Measurements from ENCODE around the gene NUDT3.

DNA sequence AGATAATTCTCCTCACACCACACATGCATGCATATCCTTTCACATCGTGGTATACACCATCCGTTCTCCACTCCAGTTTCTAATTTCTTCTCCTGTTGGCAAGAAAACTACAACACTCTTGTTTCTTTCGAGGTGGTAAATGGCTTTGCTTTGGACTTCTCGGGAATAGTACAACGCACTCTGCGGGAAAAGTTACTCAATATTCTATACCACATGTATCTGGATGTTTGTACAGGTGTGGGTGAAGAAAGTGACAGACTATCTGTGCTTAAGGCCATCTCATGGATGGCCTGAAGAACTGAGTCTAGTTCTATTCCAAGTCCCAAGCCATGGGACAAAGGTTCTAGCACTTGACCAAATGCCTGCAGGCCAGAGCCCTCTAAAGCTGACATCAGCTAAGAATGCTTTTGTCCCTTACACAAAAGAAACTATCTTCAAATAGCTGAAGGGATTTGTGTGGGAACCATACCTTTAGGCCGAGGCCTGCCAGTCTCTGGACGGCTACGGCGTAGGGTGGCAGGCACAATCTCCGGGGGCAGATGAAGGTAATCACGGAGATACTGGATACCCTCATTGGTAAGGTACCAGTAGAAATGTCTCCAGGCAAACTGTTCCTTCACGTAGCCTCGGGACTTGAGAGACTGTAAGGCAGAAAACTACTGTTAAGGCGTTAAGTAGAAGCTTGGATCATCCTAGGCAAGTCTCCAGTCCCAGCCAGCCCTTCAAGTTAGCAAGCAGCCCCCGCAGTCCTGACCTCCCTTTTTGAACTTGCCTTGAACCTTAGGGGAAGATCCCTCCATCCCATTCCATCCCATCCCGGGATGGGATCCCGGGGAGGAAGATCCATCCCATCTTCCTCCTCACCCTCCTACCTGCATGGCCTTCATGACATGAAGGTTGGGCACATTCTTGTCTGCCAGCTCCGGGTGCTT lies 32.0 kb upstream of the NUDT3 start:
- TF ChIP-seq CTCF (IDR thresholded peaks at IDR 0.05; ENCODE audit: low read depth, low read length), result no peak
- no peak for TF ChIP-seq EZH2phosphoT487 (IDR thresholded peaks at IDR 0.05; ENCODE audit: low read depth)

Measured in OCI-LY3 (cell line).